Hematopoietic multipotent progenitor cell treated with erythropoietin and hydrocortisone succinate and interleukin-3 and kit ligand, for 8 days (in vitro differentiated cells): ENCODE results near the gene ZNF814.
"Not testable (repeated sequence)": the region's sequence is repeated elsewhere in the genome, so short reads cannot be mapped to it uniquely, and the experiment has no call there.

Experiments used
- DNase-seq: peaks from one replicate; pipeline ENCODE4 v3.0.0-alpha.2; 2015

The ZNF814 gene

GRCh38 chr19:57888560-57889231 is at the start of gene ZNF814:
ZNF814 (minus strand) TSS chr19:57889037; CDS start chr19:57888802, 235 bp downstream.
- DNase-seq, result peak; percentile 95

- DNase-seq, result no peak
Measured at GRCh38 chr19:57935731-57936130, 46.9 kb upstream of the ZNF814 start.

- DNase-seq, result peak; percentile 92
Measured at GRCh38 chr19:57934820-57935665, 46.2 kb upstream of the ZNF814 start, which contains the start of gene ZNF418. ZNF418 (minus strand) TSS chr19:57935402; CDS start chr19:57933822, 1,580 bp downstream.

- no peak for DNase-seq
Measured at GRCh38 chr19:57927587-57927986, 38.8 kb upstream of the ZNF814 start.

GRCh38 chr19:57916168-57916995 is 27.5 kb upstream of the ZNF814 start, which contains the start of gene ZNF417:
ZNF417 (minus strand) TSS chr19:57916592; CDS start chr19:57916411, 181 bp downstream.
- DNase-seq, result peak; percentile 97

- DNase-seq, result no peak
Measured at GRCh38 chr19:57914531-57914930, 25.7 kb upstream of the ZNF814 start.

GRCh38 chr19:57907394-57907793 is 18.6 kb upstream of the ZNF814 start:
- DNase-seq, result no peak

- DNase-seq, result no peak
Measured at GRCh38 chr19:57905258-57905657, 16.4 kb upstream of the ZNF814 start.

GRCh38 chr19:57903618-57904184 is 14.9 kb upstream of the ZNF814 start:
- no peak for DNase-seq

GRCh38 chr19:57900311-57900710 is 11.5 kb upstream of the ZNF814 start:
- DNase-seq, result no peak

- DNase-seq, result peak; percentile 1
Measured at GRCh38 chr19:57890706-57891105, 1.9 kb upstream of the ZNF814 start.

- DNase-seq, result peak; percentile 24
Measured at GRCh38 chr19:57888107-57888559, 704 bp downstream of the ZNF814 start.

- peak; percentile 63 for DNase-seq
Measured at GRCh38 chr19:57887195-57887941, 1.5 kb downstream of the ZNF814 start.

- DNase-seq, result no peak
Measured at GRCh38 chr19:57886046-57886445, 2.8 kb downstream of the ZNF814 start.

GRCh38 chr19:57873883-57874799 is 14.7 kb downstream of the ZNF814 start:
- DNase-seq, result not testable (repeated sequence)

- DNase-seq, result no peak
Measured at GRCh38 chr19:57872450-57872849, 16.4 kb downstream of the ZNF814 start.

- DNase-seq, result no peak
Measured at GRCh38 chr19:57870225-57870624, 18.6 kb downstream of the ZNF814 start.

GRCh38 chr19:57869655-57870054 is 19.2 kb downstream of the ZNF814 start:
- DNase-seq, result not testable (repeated sequence)

GRCh38 chr19:57867868-57868492 is 20.9 kb downstream of the ZNF814 start:
- no peak for DNase-seq

- not testable (repeated sequence) for DNase-seq
Measured at GRCh38 chr19:57862351-57862750, 26.5 kb downstream of the ZNF814 start.
